ENCODE measurements around the gene GOLM1.

The GOLM1 gene

DNA sequence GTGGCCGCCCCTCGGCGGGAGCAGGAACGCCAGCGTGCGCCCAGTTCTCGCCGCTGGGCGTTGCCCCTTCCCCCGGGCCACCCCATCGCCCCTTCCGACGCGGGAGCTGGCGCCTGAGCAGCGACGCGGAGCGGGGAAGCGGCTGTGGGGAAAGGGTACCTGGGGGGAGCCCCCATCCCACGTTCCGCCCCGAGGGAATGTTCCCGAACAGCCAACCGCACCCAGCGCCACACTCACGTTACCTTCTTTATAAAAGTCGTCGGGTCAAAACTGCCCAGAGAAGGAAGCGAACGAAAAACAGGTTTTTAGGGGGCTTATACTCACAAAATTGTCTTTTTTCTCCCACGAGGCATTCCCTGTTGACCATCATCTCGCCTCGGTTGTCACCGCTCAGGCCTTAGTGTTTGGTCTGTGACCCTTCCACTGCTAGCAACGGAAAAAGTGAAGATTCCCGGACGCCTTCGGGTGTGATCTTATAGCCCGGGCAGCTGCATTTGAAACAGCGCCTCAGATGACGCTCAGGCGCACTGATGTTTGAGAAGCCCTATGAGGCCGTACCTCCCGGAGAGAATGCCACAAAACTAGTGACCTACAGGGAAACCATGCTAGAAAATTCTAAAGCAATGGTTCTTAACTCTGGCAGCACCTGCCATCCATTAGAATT is 475 bp upstream of the GOLM1 start:
- H3K4me3 ChIP-seq (ENCODE audit: low read depth, low read length): peak overlapping the region; percentile 75
- TF ChIP-seq, protein P1, sequence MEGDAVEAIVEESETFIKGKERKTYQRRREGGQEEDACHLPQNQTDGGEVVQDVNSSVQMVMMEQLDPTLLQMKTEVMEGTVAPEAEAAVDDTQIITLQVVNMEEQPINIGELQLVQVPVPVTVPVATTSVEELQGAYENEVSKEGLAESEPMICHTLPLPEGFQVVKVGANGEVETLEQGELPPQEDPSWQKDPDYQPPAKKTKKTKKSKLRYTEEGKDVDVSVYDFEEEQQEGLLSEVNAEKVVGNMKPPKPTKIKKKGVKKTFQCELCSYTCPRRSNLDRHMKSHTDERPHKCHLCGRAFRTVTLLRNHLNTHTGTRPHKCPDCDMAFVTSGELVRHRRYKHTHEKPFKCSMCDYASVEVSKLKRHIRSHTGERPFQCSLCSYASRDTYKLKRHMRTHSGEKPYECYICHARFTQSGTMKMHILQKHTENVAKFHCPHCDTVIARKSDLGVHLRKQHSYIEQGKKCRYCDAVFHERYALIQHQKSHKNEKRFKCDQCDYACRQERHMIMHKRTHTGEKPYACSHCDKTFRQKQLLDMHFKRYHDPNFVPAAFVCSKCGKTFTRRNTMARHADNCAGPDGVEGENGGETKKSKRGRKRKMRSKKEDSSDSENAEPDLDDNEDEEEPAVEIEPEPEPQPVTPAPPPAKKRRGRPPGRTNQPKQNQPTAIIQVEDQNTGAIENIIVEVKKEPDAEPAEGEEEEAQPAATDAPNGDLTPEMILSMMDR (IDR thresholded peaks at IDR 0.05; ENCODE audit: low read depth, low read length): no peak

DNA sequence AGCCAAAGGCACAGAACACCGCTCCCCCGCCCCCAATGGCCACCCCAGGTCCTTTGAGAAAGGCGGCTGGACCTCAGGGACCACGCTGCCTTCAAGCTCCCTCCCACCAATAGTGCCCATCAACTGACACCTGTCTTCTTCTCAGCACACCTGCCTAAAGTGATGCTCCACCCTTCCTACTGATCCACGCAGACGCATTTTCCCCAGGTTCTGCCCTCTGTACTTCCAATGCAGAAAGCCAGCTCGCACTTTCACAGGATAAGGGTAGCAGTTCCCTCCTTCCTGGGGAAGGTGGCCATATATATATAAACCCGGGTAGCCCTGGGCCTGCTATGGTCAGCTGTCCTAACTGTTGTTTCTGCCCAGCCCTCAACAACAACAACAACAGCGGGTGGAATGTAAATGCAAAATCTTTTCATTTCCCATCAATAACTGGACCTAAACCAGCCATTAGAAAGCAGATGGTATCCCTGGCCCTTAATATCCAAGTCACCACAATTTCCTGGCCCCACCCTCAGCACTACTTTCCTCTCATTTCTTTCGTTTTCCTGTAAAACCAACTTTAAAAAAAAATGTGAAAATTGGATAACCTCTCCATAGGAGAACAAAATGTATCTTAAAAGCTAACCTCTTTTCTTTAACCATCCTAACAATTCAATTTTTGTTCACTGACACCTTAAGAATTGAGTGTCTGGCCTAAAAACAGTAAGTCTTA is 1.7 kb downstream of the GOLM1 start:
- TF ChIP-seq, protein P1 (IDR thresholded peaks at IDR 0.05; ENCODE audit: low read depth, low read length): no peak
- no peak overlapping the region for H3K4me3 ChIP-seq (ENCODE audit: low read depth, low read length)

DNA sequence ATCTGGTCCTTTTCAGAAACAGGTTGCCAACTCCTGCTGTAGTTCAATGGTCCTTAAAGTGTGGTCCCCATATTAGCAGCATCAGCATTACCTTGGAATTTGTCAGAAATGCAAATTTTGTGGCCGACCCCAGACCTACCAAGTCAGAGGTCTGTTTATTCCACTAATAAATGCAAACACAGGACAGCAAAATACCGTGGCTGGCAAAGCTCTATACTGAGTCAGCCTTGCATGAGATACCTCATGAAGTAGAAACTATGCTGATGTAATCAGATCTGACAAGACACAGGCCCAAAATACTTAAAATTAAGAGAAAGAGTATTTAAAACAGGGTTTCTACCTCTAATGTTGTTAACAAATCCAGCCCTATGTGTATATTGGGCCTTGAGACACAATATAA is 3.0 kb downstream of the GOLM1 start:
- TF ChIP-seq, protein P1 (IDR thresholded peaks at IDR 0.05; ENCODE audit: low read depth, low read length): no peak
- no peak overlapping the region for H3K4me3 ChIP-seq (ENCODE audit: low read depth, low read length)

DNA sequence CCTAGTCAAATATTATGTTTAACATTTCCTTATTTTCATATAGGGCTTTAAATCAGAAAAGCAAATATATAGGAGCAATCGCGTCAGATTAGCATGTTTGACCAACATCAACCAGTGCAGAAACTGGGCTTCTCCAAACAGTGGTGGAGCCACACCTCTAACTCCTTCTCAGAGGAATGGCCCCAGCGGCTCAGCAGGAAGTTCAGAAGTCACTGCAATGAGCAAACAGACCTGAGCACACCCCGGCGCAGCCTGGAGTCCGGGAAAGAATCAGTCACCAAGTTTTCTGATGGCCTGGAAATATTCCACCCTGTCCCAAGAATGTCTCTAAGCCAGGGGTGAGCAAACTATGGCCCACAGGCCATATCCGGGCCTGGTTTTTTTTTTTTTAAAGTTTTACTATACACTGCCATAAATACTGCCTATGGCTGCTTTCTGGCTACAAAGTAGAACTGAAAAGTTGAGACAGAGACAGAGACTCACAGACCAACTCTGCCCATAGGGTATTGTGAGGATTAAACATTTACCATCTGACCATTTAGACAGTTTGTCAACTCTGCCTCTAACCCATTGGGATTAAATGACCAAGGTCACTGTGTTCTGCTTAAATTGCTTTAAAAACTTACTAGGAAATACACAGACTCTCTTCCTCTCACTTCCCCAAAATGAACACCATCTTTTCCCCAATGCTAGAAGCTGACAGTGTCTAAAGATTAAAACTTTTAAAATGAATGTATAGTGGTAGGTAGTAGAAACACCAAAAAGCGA is 5.4 kb downstream of the GOLM1 start:
- TF ChIP-seq, protein P1 (IDR thresholded peaks at IDR 0.05; ENCODE audit: low read depth, low read length): no peak

DNA sequence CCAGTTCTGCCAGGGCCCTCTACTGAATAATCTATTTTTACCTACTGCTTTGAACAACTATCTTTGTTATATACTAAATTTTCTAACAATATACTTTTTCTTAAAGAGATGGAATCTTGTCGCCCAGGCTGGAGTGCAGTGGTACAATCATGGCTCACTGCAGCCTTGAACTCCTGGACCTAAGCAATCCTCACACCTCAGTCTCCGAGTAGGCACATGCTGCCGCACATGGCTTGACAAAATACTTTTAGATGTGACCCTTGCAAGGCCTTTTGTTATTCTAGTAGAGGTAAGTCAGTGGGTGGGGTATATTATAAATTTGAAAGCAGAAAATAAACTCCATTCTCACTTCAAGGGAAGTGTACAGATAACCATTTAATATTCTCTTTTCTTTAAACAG is 7.9 kb downstream of the GOLM1 start:
- TF ChIP-seq, protein P1 (IDR thresholded peaks at IDR 0.05; ENCODE audit: low read depth, low read length): no peak
- H3K4me3 ChIP-seq (ENCODE audit: low read depth, low read length): no peak overlapping the region

More for the DNA sequence above, 5.4 kb downstream of the GOLM1 start:
- H3K4me3 ChIP-seq (ENCODE audit: low read depth, low read length): no peak overlapping the region

DNA sequence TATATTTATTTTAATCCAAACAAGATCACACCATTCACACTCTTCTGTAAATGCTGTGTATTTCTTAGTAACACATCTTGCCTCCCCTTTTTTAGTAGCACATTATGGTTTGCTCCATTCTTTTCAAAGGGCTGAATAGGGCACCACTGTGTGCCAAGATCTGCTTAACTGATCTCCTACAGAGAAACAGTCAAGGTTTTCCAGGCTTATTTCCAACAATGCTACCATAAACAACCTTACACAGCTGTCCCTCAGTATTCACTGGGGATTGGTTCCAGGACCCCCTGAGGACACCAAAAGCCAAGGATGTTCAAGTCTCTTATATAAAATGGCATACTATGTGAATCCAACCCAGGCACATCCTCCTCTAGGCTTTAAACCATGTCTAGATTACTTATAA is 16.5 kb downstream of the GOLM1 start:
- TF ChIP-seq, protein P1 (IDR thresholded peaks at IDR 0.05; ENCODE audit: low read depth, low read length): no peak
- no peak overlapping the region for H3K4me3 ChIP-seq (ENCODE audit: low read depth, low read length)

Measured in WI38 (cell line).